Measurements from ENCODE around the gene HOXA6. TPM values are rescaled to one million over a fixed set of nuclear protein-coding genes. Genes with fewer than 3 reads are reported as not detected.

Gene HOXA6
- total and polyA plus RNA-seq, 2 donors (not counting 1 experiment from before 2014, with no cell fraction given): 0.18 to 0.49 TPM

GRCh38 chr7:27174874-27175625, 27.5 kb upstream of the HOXA6 start:
- Histone ChIP-seq H3K4me2 (replicated peaks; ENCODE audit: low read depth, low read length, poor library complexity, severe bottlenecking) (peak overlapping the region; percentile 93), H4K20me1 (ENCODE audit: control insufficient read depth, insufficient read depth, low read length, poor library complexity, severe bottlenecking) (peaks cover 8% of the 10 kb centered on the region), H3K36me3 (replicated peaks in 1 of 2; ENCODE audit: control extremely low read depth in 1 of 2, control insufficient read depth in 1 of 2, extremely low read depth in 1 of 2, insufficient read depth in 2 of 2, low read length in 1 of 2) (no peaks in the 10 kb centered on the region), H3K79me2 (ENCODE audit: control insufficient read depth, insufficient read depth, low read length) (no peaks in the 10 kb centered on the region), H3K27me3 (replicated peaks in 1 of 4; ENCODE audit: control extremely low read depth in 1 of 4, control insufficient read depth in 3 of 4, insufficient read depth in 4 of 4, low read length in 3 of 4) (peaks cover 0 to 95% (median 79%) of the 10 kb centered on the region in 4 experiments), H3K4me3 (ENCODE audit: control extremely low read depth in 1 of 5, extremely low read depth in 1 of 5, insufficient read depth in 1 of 5, low read depth in 2 of 5, low read length in 4 of 5) (no peak overlapping the region), H3K9ac (ENCODE audit: low read length) (no peak overlapping the region), H2AFZ (ENCODE audit: insufficient read depth, low read depth, low read length, poor library complexity, severe bottlenecking) (no peak overlapping the region), H3K4me1 (ENCODE audit: control insufficient read depth in 2 of 2, insufficient read depth in 2 of 2, low read length in 2 of 2) (peaks cover 33 to 52% of the 10 kb centered on the region in 2 donors), H3K27ac (ENCODE audit: low read length in 2 of 2) (no peak overlapping the region), H3K9me3 (ENCODE audit: control extremely low read depth in 1 of 3, control insufficient read depth in 2 of 3, insufficient read depth in 1 of 3, low read length in 2 of 3) (peaks cover 0 to 54% (median 10%) of the 10 kb centered on the region in 3 donors)
- ChIA-PET CTCF (interaction anchor here (1.7 kb wide), 1 partner anchor 20 kb away, joined by 5 read pairs; no protein-coding TSS in a partner anchor), POLR2A (interaction anchor here (0.5 kb wide), 1 partner anchor 18 kb away, joined by 3 read pairs; no protein-coding TSS in a partner anchor)
- DNase-seq (no peak), ATAC-seq (ENCODE audit: low read depth) (no peak)
- TF ChIP-seq EZH2 (IDR thresholded peaks at IDR 0.05; ENCODE audit: borderline replicate concordance, insufficient read depth, low read depth, low read length, poor library complexity, severe bottlenecking): no peak
- TF ChIP-seq CTCF (IDR thresholded peaks at IDR 0.05): no peak
- H3K4me1 Mint-ChIP-seq: peaks cover 21% of the 10 kb centered on the region
- H3K9me3 Mint-ChIP-seq (ENCODE audit: insufficient read depth): no peaks in the 10 kb centered on the region
- intact Hi-C loops (cut with micrococcal nuclease): no loop called here
- 93% methylated on average over 8 of the region's 12 CpGs for WGBS (ENCODE audit: insufficient coverage)
- no peak overlapping the region for H3K27ac Mint-ChIP-seq
- H3K27me3 Mint-ChIP-seq: peaks cover 61% of the 10 kb centered on the region
- H3K4me3 Mint-ChIP-seq: peak overlapping the region; percentile 64

All from B cell (primary cell).